Measurements from ENCODE around the gene ARID1B.
A peak's percentile ranks its signal among the peaks of the same experiment; 100 is the strongest.

ARID1B gene

GRCh38 chr6:156879186-156879585 is 102.0 kb downstream of the ARID1B start:
- DNase-seq (ENCODE audit: low spot score) = no peak

DNA sequence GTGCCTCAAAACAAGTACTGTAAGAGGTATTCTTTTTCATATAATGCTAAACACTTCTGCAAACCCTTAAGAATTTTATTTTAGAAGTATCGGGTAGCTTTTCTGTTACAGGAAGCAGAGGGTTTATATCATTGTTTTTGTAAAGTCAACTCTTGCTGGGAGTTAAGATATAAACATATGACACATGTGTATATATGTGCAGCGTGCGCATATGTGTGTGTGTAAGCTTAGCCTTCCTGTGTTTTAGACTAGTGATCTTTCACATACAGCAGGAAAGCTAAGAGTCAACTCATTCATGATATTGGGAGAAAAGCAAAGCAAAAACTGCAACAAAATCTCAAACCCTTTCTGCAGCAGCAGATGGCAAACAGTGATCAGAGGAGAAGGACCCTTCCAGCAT is 102.4 kb downstream of the ARID1B start:
- DNase-seq (ENCODE audit: low spot score) = no peak

DNA sequence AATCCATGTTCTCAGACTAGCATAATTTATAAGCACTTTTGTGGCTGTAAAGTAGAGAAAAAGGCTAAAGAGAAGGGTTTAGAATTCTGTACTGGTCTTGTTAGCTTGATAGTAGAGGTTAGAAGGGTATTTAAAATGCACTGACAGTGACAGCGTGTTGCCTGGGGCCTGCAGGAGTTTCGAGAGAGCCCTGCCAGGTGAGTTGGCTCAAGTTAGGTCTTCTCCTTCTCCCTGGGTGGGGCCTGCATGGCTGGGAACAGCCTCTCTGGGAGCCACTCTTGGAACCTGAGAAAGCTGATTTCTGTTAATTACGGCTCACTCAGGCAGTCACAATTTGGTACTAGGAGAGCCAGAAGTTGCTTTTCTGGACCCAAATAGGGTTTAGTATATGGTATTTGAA is 103.7 kb downstream of the ARID1B start:
- DNase-seq (ENCODE audit: low spot score) = peak; percentile 63

GRCh38 chr6:156881687-156882629 is 104.8 kb downstream of the ARID1B start:
- DNase-seq (ENCODE audit: low spot score) = no peak

DNA sequence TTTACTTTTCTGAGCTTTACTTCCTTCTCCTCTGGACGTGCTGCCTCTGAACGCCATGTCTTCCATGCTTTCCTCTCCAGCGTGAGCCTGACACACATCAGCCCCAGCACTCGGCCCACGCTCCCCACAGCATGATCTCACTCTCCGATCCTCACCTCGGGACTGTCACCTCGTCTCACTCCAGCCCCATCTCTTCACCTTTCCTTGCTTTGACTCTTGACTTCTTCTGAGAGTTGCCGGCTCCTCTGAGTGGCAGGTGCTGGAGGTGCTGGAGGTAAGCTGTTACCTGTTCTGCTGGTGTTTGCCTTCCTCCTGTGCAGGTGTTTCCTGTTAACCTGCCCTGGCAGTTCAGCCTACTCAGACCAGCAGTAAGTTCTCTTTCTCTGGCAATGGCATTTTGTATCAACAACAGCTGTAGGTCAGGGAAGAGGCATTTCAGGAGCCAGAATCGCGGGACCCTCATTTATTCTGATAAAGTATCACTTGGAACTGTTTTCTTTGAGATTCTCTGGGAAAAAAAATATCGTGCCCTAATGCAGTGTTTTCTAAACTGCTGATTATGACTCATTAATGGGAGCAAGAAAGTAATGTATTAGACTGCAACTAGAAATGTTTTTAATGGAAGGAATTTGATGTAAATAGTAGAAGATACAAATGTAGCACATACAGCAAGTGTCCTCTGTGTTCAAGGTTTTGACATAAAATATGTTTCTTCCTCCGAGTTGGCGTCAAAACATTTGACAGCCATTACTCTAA is 106.5 kb downstream of the ARID1B start:
- no peak for DNase-seq (ENCODE audit: low spot score)

GRCh38 chr6:156884306-156884705 is 107.1 kb downstream of the ARID1B start:
- DNase-seq (ENCODE audit: low spot score) = no peak

GRCh38 chr6:156885562-156885961 is 108.4 kb downstream of the ARID1B start:
- no peak for DNase-seq (ENCODE audit: low spot score)

DNA sequence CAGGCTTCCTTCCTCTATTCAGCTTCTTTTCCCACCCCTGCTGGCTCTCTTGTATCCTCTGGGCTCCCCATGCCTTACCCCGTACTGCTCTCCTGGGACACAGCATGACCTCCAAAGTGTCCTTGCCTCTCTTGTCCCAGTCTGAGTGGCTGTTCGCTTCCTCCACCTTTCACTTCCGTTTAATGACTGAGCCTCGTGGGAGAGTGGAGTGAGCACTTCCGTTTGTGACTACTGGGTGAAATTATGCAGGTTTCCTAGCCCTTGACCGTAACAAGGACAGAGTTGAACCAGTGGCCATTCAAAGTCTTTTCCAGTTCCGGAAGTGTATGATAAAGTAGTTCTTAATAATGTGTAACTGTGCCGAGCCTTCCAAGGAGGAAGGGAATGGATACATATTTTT is 109.2 kb downstream of the ARID1B start:
- no peak for DNase-seq (ENCODE audit: low spot score)

DNA sequence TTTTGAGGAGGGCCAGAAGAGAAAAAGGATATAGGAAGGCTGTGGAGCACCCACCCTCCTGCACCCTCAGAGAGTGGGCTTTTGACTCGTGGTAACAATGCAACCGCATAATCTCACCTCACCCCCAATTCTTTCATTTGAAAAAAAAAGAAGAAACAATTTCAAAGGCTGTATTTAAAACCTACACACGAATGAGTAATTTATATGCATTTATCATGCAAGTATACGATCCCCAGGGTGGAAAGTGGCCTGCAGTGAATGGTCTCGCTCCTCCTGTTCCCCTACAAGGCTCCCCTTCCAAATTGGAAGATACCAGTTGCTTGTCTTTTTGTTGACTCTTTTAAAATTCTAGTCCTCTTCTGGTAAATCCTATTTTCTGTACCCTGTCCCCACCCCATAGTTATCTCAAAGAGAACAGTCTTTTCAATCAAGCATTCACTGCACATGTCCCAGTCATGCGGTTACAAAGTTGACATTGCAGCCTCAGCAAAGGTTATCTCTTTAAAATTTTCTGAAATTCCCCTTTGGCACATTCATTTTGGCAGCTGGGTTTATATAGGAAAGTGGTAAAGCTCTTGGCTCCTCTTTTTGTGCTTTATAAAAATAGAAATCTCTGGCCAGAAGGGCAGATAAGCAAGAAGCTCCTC is 110.6 kb downstream of the ARID1B start:
- DNase-seq (ENCODE audit: low spot score) = no peak

- no peak for DNase-seq (ENCODE audit: low spot score)
Observed at GRCh38 chr6:156889469-156889868, 112.3 kb downstream of the ARID1B start.

- no peak for DNase-seq (ENCODE audit: low spot score)
Observed at GRCh38 chr6:156889986-156890385, 112.8 kb downstream of the ARID1B start.

DNA sequence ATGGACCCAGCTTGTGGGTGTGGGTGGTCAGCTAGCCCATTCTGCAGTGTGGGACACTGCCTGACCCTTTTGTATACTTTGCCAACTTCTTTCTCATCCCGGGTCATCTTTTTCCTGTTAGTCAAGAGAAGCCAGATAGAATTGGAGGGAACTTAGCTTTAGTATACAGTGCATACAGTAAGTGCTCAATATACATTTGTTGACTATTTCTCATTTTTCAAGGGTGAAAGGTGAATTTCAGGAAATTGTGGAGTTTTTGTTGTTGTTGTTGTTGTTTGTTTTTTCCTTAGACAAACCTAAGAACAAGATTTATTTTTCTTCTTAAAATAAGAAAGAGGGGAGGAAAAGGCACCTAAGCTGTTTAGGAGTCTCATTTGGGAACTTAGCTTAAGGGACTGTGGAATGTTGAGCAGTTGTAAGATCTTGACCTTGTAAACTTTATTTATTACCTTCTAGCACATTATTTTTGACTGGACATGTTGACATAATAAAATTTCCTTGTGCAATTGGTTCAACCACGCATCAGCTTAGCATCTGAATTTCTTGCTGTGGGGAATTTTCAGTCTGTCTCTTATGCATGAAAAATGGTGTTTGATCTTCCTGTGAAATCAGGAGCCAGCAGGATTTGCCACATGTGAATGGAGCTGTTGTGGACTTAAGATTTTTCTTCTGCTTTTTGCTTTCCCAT is 113.6 kb downstream of the ARID1B start:
- no peak for DNase-seq (ENCODE audit: low spot score)

DNA sequence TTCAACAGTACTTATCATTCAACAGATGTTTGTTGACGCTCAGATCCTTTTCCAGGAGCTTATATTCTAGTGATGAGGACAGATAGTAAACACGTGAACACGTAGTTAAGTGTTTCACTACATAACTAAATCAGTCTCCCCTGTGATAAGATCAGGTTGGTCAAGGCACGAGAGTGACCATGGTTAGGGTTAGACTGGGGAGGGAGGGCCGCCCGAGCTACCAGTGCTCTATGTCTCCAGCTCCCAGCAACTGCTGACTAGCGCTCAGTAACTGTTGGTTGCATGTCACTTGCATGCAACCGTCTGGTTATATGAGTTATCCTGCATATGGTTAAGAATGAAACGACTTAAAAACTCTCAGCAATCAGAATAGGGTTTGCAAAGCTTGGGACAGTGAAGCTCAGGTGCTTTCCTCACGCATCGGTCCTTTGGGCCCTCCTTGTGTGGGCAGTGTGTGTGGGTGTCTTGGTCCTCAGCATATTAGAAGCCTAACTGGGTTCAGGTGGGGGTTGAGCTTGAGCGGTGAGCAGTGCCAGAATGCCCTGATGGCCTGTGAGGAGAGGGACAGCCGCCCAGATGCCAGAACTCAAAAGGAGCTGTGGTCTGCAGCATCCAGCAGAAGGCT is 120.8 kb downstream of the ARID1B start:
- no peak for DNase-seq (ENCODE audit: low spot score)

- no peak for DNase-seq (ENCODE audit: low spot score)
Observed at GRCh38 chr6:156899071-156899470, 121.9 kb downstream of the ARID1B start.

DNA sequence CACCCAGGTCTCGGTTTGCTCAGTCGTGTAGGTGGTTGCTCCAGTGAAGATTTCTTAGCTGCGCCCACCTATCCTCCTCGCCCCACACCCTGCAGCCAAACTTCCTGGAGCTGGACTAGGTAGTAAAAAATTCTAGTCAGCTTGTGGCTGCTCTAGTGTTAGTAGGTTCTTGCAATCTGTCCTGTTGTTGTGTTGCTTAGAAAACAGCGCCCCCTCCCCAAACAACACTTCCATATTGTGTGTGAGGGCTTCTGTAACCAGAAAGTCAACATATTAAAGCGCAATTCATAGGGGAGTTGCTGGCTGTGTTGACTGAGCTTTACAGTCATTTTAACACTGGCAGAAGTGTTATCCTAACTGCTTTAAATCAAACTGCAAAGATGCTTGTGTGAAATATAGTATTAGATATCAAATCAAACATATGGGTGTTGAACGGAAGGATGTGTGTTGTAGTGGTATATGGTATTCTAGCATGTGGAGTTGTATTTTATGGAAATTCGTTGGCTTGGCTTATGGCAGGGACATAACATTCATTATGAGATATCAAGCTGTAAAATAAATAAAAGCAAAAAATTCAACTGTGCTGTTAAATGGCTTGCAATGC is 122.5 kb downstream of the ARID1B start:
- DNase-seq (ENCODE audit: low spot score) = no peak

DNA sequence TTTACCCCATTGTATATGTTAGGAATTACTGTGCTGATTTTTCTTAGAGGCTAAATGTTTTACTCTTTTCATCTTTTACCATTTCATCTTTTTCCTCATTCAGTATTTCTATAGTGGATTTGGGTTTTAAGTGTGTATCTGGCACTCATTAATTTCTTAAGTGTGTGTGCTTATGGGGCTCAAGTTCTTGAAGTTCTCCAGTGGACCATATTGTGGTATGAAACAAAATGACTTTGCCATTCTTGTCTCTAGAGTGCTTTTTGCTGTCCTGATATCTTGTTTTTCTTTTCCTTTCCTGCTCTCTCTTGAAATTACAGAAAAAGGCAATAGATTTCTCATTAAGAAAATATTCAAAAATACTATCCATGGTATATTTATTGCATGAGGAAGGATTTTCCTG is 123.1 kb downstream of the ARID1B start:
- DNase-seq (ENCODE audit: low spot score) = no peak

GRCh38 chr6:156901309-156902019 is 124.3 kb downstream of the ARID1B start:
- no peak for DNase-seq (ENCODE audit: low spot score)

GRCh38 chr6:156902782-156903181 is 125.6 kb downstream of the ARID1B start:
- DNase-seq (ENCODE audit: low spot score) = no peak

DNA sequence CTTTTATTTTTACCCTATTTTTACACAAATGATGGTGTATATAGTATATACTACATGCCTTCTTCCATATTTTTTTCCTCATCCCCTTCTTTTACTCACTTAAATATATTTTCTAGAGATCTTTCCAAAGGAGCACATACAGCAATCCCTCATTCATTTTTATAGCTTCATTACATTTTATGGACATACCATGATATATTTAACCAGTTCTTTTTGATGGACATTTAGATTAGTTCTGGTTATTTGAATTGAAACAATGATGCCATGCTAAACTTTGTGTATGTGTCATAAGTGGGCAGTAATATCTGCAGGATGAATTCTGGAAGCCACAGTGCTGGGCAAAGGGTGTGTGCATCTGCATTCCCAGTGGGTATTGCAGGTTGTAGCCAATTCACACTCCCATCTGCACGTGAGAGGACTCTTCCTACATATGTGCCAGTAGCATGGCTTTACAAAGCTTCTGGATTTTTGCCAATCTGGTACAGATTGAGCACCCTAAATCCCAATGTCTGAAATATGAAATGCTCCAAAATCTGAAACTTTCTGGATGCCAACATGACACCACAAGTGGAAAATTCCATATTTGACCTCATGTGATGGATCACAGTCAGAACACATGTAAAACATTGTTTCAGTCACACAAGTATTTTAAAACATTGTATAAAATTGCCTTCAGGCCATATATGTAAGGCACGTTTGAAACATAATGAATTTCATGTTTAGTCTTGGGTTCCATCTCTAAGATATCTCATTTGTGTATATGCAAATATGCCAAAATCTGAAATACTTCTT is 127.2 kb downstream of the ARID1B start:
- no peak for DNase-seq (ENCODE audit: low spot score)

- DNase-seq (ENCODE audit: low spot score) = no peak
Observed at GRCh38 chr6:156905801-156906200, 128.6 kb downstream of the ARID1B start.

Measured in cerebellar cortex (tissue), 1 donor.